GM23338 (cell line): ENCODE measurements around the gene MUL1. TPM values are rescaled to one million over a fixed set of nuclear protein-coding genes. Genes with fewer than 3 reads are reported as not detected.

Experiments used
- ATAC-seq: fragments of 200-7000 bp; cut with Tn5 transposase; 3 replicates; pipeline ENCODE4 v1.9.1; 2020
- DNase-seq: peaks from one replicate; pipeline ENCODE4 v3.0.0-alpha.2; 2015; ENCODE audit warnings: low spot score
- H2AFZ ChIP-seq: fragments of 200-600 bp; sonication (generic); 2 replicates; pipeline ENCODE4 v1.8.0; 2016; ENCODE audit warnings: antibody characterized with exemption, mild to moderate bottlenecking, moderate library complexity
- H3F3A ChIP-seq: fragments of 200-600 bp; sonication (generic); replicated peaks from 2 replicates; pipeline ENCODE4 v1.8.0; 2017; ENCODE audit warnings: antibody characterized with exemption, mixed run types, low read depth
- H3K27ac ChIP-seq: fragments of 200-600 bp; sonication (generic); 2 replicates; pipeline ENCODE4 v1.6.1; 2016; ENCODE audit warnings: low read depth
- H3K27me3 ChIP-seq: fragments of 200-600 bp; sonication (generic); 2 replicates; pipeline ENCODE4 v1.8.0; 2016; ENCODE audit warnings: mild to moderate bottlenecking, mixed run types, moderate library complexity; ENCODE audit not compliant: insufficient read depth
- H3K36me3 ChIP-seq: fragments of 200-600 bp; sonication (generic); 2 replicates; pipeline ENCODE4 v1.8.0; 2016; ENCODE audit warnings: mild to moderate bottlenecking; ENCODE audit not compliant: insufficient read depth
- H3K4me1 ChIP-seq: fragments of 200-600 bp; sonication (generic); 2 replicates; pipeline ENCODE4 v1.8.0; 2016; ENCODE audit warnings: mild to moderate bottlenecking, moderate library complexity; ENCODE audit not compliant: insufficient read depth
- H3K4me2 ChIP-seq: fragments of 200-600 bp; sonication (generic); 2 replicates; pipeline ENCODE4 v1.7.1; 2017; ENCODE audit warnings: mixed run types
- H3K4me3 ChIP-seq: fragments of 200-600 bp; sonication (generic); 2 replicates; pipeline ENCODE4 v1.6.1; 2016; ENCODE audit warnings: mixed run types
- H3K79me2 ChIP-seq: fragments of 200-600 bp; sonication (generic); replicated peaks from 2 replicates; pipeline ENCODE4 v1.8.0; 2017; ENCODE audit warnings: mild to moderate bottlenecking; ENCODE audit not compliant: insufficient read depth
- H3K9me2 ChIP-seq: fragments of 200-600 bp; sonication (generic); 2 replicates; pipeline ENCODE4 v1.8.0; 2017; ENCODE audit not compliant: insufficient read depth
- H4K20me1 ChIP-seq: fragments of 200-600 bp; sonication (generic); replicated peaks from 2 replicates; pipeline ENCODE4 v1.8.0; 2017; ENCODE audit warnings: mild to moderate bottlenecking; ENCODE audit not compliant: insufficient read depth
- H3K27ac Mint-ChIP-seq: 2 replicates; pipeline ENCODE4 v1.8.0; 2020; ENCODE audit warnings: inconsistent platforms, mild to moderate bottlenecking, moderate library complexity, mixed read lengths
- H3K27me3 Mint-ChIP-seq: 3 replicates; pipeline ENCODE4 v1.8.0; 2022; ENCODE audit warnings: low read depth, mild to moderate bottlenecking, moderate library complexity, mixed read lengths, inconsistent platforms; ENCODE audit not compliant: insufficient read depth, poor library complexity
- H3K36me3 Mint-ChIP-seq: 3 replicates; pipeline ENCODE4 v1.8.0; 2021; ENCODE audit warnings: low read depth, mild to moderate bottlenecking, inconsistent platforms, moderate library complexity, mixed read lengths
- H3K4me1 Mint-ChIP-seq: 3 replicates; pipeline ENCODE4 v1.8.0; 2020; ENCODE audit warnings: mild to moderate bottlenecking, inconsistent platforms, mixed read lengths
- H3K4me3 Mint-ChIP-seq: 3 replicates; pipeline ENCODE4 v1.8.0; 2021; ENCODE audit warnings: moderate library complexity, mild to moderate bottlenecking, inconsistent platforms, mixed read lengths
- H3K9me3 Mint-ChIP-seq: 3 replicates; pipeline ENCODE4 v1.8.0; 2020; ENCODE audit warnings: moderate library complexity, mild to moderate bottlenecking, inconsistent platforms, mixed read lengths
- CREB1 ChIP-seq: fragments of 250-450 bp; sonication (Bioruptor Pico); IDR thresholded peaks from 2 replicates; pipeline ENCODE4 v1.5.0; 2020; ENCODE audit warnings: low read depth, mild to moderate bottlenecking, moderate library complexity
- ETS1 ChIP-seq: IDR thresholded peaks from 2 replicates; pipeline ENCODE4 v1.6.1; 2016; ENCODE audit warnings: antibody characterized with exemption
- EZH2 ChIP-seq: fragments of 200-600 bp; sonication (generic); IDR thresholded peaks from one replicate; pipeline ENCODE4 v1.8.0; 2017; ENCODE audit warnings: antibody characterized with exemption, mild to moderate bottlenecking, low read depth; ENCODE audit not compliant: unreplicated experiment
- NANOG ChIP-seq: IDR thresholded peaks from 2 replicates; pipeline ENCODE4 v1.6.1; 2016; ENCODE audit warnings: antibody characterized with exemption, borderline replicate concordance
- POLR2AphosphoS5 ChIP-seq: IDR thresholded peaks from 2 replicates; pipeline ENCODE4 v1.6.1; 2016; ENCODE audit warnings: antibody characterized with exemption, low read depth
- REST ChIP-seq: IDR thresholded peaks from one replicate; pipeline ENCODE4 v1.6.1; 2018; ENCODE audit warnings: antibody characterized with exemption; ENCODE audit not compliant: unreplicated experiment
- STAT1 ChIP-seq: IDR thresholded peaks from one replicate; pipeline ENCODE4 v1.6.1; 2016; ENCODE audit warnings: antibody characterized with exemption; ENCODE audit not compliant: unreplicated experiment
- ZNF114 ChIP-seq: fragments of 250-450 bp; sonication (Bioruptor Pico); IDR thresholded peaks from 2 replicates; pipeline ENCODE4 v1.5.0; 2020; ENCODE audit warnings: mild to moderate bottlenecking, moderate library complexity
- ZNF331 ChIP-seq: fragments of 250-450 bp; sonication (Bioruptor Pico); IDR thresholded peaks from 2 replicates; pipeline ENCODE4 v1.5.0; 2020; ENCODE audit warnings: low read depth, mild to moderate bottlenecking, moderate library complexity
- polyA plus RNA-seq: library from polyadenylated mRNA; unstranded; fragments of >200 nt; fragmentation: Nextera tagmentation; extraction: Ambion mirVana; gene quantifications from 2 replicates; pipeline ENCODE4 v1.2.1, GENCODE V29; 2016
- total RNA-seq: library from RNA; depleted of rRNA; stranded (reverse); fragments of >200 nt; shearing (Covaris generic); gene quantifications from 2 replicates; pipeline ENCODE4 v1.2.3, GENCODE V29; 2014

Gene MUL1
- total and polyA plus RNA-seq, 2 experiments from 2014 or later = 8.9 to 26.2 TPM

GRCh38 chr1:20491178-20491577 is 16.8 kb downstream of the MUL1 start (continued):
- TF ChIP-seq REST = no peak
- TF ChIP-seq POLR2AphosphoS5 = no peak
- TF ChIP-seq STAT1 = no peak
- TF ChIP-seq NANOG = no peak
- TF ChIP-seq ETS1 = no peak
- no peak for TF ChIP-seq ZNF331 (CRISPR knock-in tag)
- TF ChIP-seq ZNF114 = no peak

GRCh38 chr1:20487236-20487590 is 20.7 kb downstream of the MUL1 start:
- Histone ChIP-seq H3K4me3 (peak overlapping the region; percentile 81), H3K79me2 (no peaks in the 10 kb centered on the region), H3K9me2 (no peaks in the 10 kb centered on the region), H2AFZ (0 out of 2 replicates have a peak overlapping the region, but pooled peaks have one; percentile 94), H3K36me3 (no peaks in the 10 kb centered on the region), H3F3A (peaks cover 11% of the 10 kb centered on the region; the same call in 1 of the 2 replicates), H3K27ac (no peak overlapping the region), H3K27me3 (peaks cover 62% of the 10 kb centered on the region), H3K4me1 (peaks cover 36% of the 10 kb centered on the region), H4K20me1 (0 out of 2 replicates have a peak, but pooled peaks cover 4% of the 10 kb centered on the region), H3K4me2 (peak overlapping the region; percentile 77)
- Mint-ChIP-seq H3K36me3 (no peaks in the 10 kb centered on the region), H3K27ac (peak overlapping the region; percentile 67; the same call in 1 of the 2 replicates), H3K4me1 (peaks cover 37% of the 10 kb centered on the region), H3K27me3 (peaks cover 46% of the 10 kb centered on the region), H3K9me3 (no peaks in the 10 kb centered on the region; the same call in 2 of the 3 replicates), H3K4me3 (peak overlapping the region; percentile 85)
- DNase-seq = peak; percentile 54
- TF ChIP-seq REST = no peak
- no peak for TF ChIP-seq ZNF331 (CRISPR knock-in tag)
- TF ChIP-seq EZH2 = no peak
- no peak for TF ChIP-seq CREB1 (CRISPR knock-in tag)
- ATAC-seq = no peak
